ENCODE results near the gene CXXC5.

GRCh38 chr5:139709582-139710318 is 61.6 kb downstream of the CXXC5 start:
- TF ChIP-seq EZH2phosphoT487 (IDR thresholded peaks at IDR 0.05; ENCODE audit: insufficient read depth, low read depth): no peak
- TF ChIP-seq EZH2 (IDR thresholded peaks at IDR 0.05; ENCODE audit: insufficient read depth, poor library complexity, severe bottlenecking): no peak

All from GM23248 (cell line).